ENCODE results near the gene EPHA2.
A peak's percentile ranks its signal among the peaks of the same experiment; 100 is the strongest.
"Not testable (repeated sequence)": the region's sequence is repeated elsewhere in the genome, so short reads cannot be mapped to it uniquely, and the experiment has no call there.

EPHA2 gene

GRCh38 chr1:16170283-16170673 lies 14.4 kb upstream of the EPHA2 start:
- no peak for ATAC-seq (replicated peaks; ENCODE audit: extremely low read depth, poor library complexity, severe bottlenecking)
- DNase-seq (ENCODE audit: low spot score in 2 of 2), result no peak
- Mint-ChIP-seq H3K4me1 (peaks cover 21% of the 10 kb centered on the region), H3K9me3 (no peaks in the 10 kb centered on the region), H3K27ac (ENCODE audit: low read depth) (no peak overlapping the region), H3K4me3 (no peak overlapping the region), H3K27me3 (no peaks in the 10 kb centered on the region), H3K36me3 (ENCODE audit: insufficient read depth) (peaks cover 5% of the 10 kb centered on the region)

GRCh38 chr1:16168622-16169360 lies 12.9 kb upstream of the EPHA2 start:
- H3K27me3 Mint-ChIP-seq, result no peaks in the 10 kb centered on the region
- H3K4me1 Mint-ChIP-seq, result peaks cover 34% of the 10 kb centered on the region
- H3K36me3 Mint-ChIP-seq (ENCODE audit: insufficient read depth), result peaks cover 5% of the 10 kb centered on the region
- peak; percentile 33 for ATAC-seq (replicated peaks; ENCODE audit: extremely low read depth, poor library complexity, severe bottlenecking)
- H3K4me3 Mint-ChIP-seq, result peak overlapping the region; percentile 69
- DNase-seq (ENCODE audit: low spot score in 2 of 2), result no peak
- H3K27ac Mint-ChIP-seq (ENCODE audit: low read depth), result peak overlapping the region; percentile 74
- no peaks in the 10 kb centered on the region for H3K9me3 Mint-ChIP-seq

- H3K27ac Mint-ChIP-seq (ENCODE audit: low read depth), result peak overlapping the region; percentile 74
- not testable (repeated sequence) for DNase-seq (ENCODE audit: low spot score in 2 of 2); ATAC-seq (replicated peaks; ENCODE audit: extremely low read depth, poor library complexity, severe bottlenecking); H3K9me3 Mint-ChIP-seq; H3K27me3 Mint-ChIP-seq; H3K36me3 Mint-ChIP-seq (ENCODE audit: insufficient read depth)
- peaks cover 37% of the 10 kb centered on the region for H3K4me1 Mint-ChIP-seq
- peak overlapping the region; percentile 69 for H3K4me3 Mint-ChIP-seq
These were observed 12.3 kb upstream of the EPHA2 start for GRCh38 chr1:16168144-16168495.

GRCh38 chr1:16167331-16168143 lies 11.7 kb upstream of the EPHA2 start:
- Mint-ChIP-seq H3K4me3 (peak overlapping the region; percentile 69), H3K27me3 (no peaks in the 10 kb centered on the region), H3K9me3 (no peaks in the 10 kb centered on the region), H3K4me1 (peaks cover 43% of the 10 kb centered on the region), H3K36me3 (ENCODE audit: insufficient read depth) (peaks cover 5% of the 10 kb centered on the region), H3K27ac (ENCODE audit: low read depth) (peak overlapping the region; percentile 74)
- DNase-seq (ENCODE audit: low spot score in 2 of 2) (peak; percentile 40 to 72), ATAC-seq (replicated peaks; ENCODE audit: extremely low read depth, poor library complexity, severe bottlenecking) (peak; percentile 92)

GRCh38 chr1:16166117-16166516 lies 10.2 kb upstream of the EPHA2 start:
- no peak overlapping the region for H3K4me3 Mint-ChIP-seq
- peaks cover 56% of the 10 kb centered on the region for H3K4me1 Mint-ChIP-seq
- no peaks in the 10 kb centered on the region for H3K27me3 Mint-ChIP-seq
- H3K9me3 Mint-ChIP-seq, result no peaks in the 10 kb centered on the region
- ATAC-seq (replicated peaks; ENCODE audit: extremely low read depth, poor library complexity, severe bottlenecking) (no peak), DNase-seq (ENCODE audit: low spot score in 2 of 2) (no peak)
- H3K27ac Mint-ChIP-seq (ENCODE audit: low read depth), result peak overlapping the region; percentile 69
- peaks cover 5% of the 10 kb centered on the region for H3K36me3 Mint-ChIP-seq (ENCODE audit: insufficient read depth)

- Mint-ChIP-seq H3K9me3 (no peaks in the 10 kb centered on the region), H3K4me3 (no peak overlapping the region), H3K27ac (ENCODE audit: low read depth) (peak overlapping the region; percentile 69), H3K27me3 (no peaks in the 10 kb centered on the region), H3K4me1 (peaks cover 56% of the 10 kb centered on the region), H3K36me3 (ENCODE audit: insufficient read depth) (peaks cover 7% of the 10 kb centered on the region)
- no peak for DNase-seq (ENCODE audit: low spot score in 2 of 2)
- no peak for ATAC-seq (replicated peaks; ENCODE audit: extremely low read depth, poor library complexity, severe bottlenecking)
These were observed 9.7 kb upstream of the EPHA2 start for GRCh38 chr1:16165548-16165947.

GRCh38 chr1:16165073-16165364 lies 9.2 kb upstream of the EPHA2 start:
- Mint-ChIP-seq H3K27ac (ENCODE audit: low read depth) (peak overlapping the region; percentile 69), H3K4me3 (peak overlapping the region; percentile 23), H3K4me1 (peaks cover 56% of the 10 kb centered on the region), H3K9me3 (no peaks in the 10 kb centered on the region), H3K27me3 (no peaks in the 10 kb centered on the region), H3K36me3 (ENCODE audit: insufficient read depth) (peaks cover 7% of the 10 kb centered on the region)
- DNase-seq (ENCODE audit: low spot score in 2 of 2), result no peak
- no peak for ATAC-seq (replicated peaks; ENCODE audit: extremely low read depth, poor library complexity, severe bottlenecking)

- H3K36me3 Mint-ChIP-seq (ENCODE audit: insufficient read depth), result peaks cover 7% of the 10 kb centered on the region
- H3K27me3 Mint-ChIP-seq, result no peaks in the 10 kb centered on the region
- H3K27ac Mint-ChIP-seq (ENCODE audit: low read depth), result peak overlapping the region; percentile 69
- DNase-seq (ENCODE audit: low spot score in 2 of 2) (no peak), ATAC-seq (replicated peaks; ENCODE audit: extremely low read depth, poor library complexity, severe bottlenecking) (no peak)
- peaks cover 55% of the 10 kb centered on the region for H3K4me1 Mint-ChIP-seq
- peak overlapping the region; percentile 23 for H3K4me3 Mint-ChIP-seq
- H3K9me3 Mint-ChIP-seq, result no peaks in the 10 kb centered on the region
These were observed 8.6 kb upstream of the EPHA2 start for GRCh38 chr1:16164213-16165072.

GRCh38 chr1:16163608-16164212 lies 7.8 kb upstream of the EPHA2 start:
- Mint-ChIP-seq H3K27ac (ENCODE audit: low read depth) (peak overlapping the region; percentile 69), H3K4me1 (peaks cover 52% of the 10 kb centered on the region), H3K4me3 (peak overlapping the region; percentile 73)
- H3K36me3 Mint-ChIP-seq (ENCODE audit: insufficient read depth); H3K9me3 Mint-ChIP-seq; H3K27me3 Mint-ChIP-seq; ATAC-seq (replicated peaks; ENCODE audit: extremely low read depth, poor library complexity, severe bottlenecking); DNase-seq (ENCODE audit: low spot score in 2 of 2): not testable (repeated sequence)

GRCh38 chr1:16162163-16162822 lies 6.4 kb upstream of the EPHA2 start:
- peak overlapping the region; percentile 73 for H3K4me3 Mint-ChIP-seq
- ATAC-seq (replicated peaks; ENCODE audit: extremely low read depth, poor library complexity, severe bottlenecking) (peak; percentile 61), DNase-seq (ENCODE audit: low spot score in 2 of 2) (peak in 1 of 2 donors; percentile 41)
- no peaks in the 10 kb centered on the region for H3K9me3 Mint-ChIP-seq
- H3K36me3 Mint-ChIP-seq (ENCODE audit: insufficient read depth), result peaks cover 2% of the 10 kb centered on the region
- H3K27ac Mint-ChIP-seq (ENCODE audit: low read depth), result peak overlapping the region; percentile 68
- peaks cover 61% of the 10 kb centered on the region for H3K4me1 Mint-ChIP-seq
- no peaks in the 10 kb centered on the region for H3K27me3 Mint-ChIP-seq

GRCh38 chr1:16161717-16162116 lies 5.8 kb upstream of the EPHA2 start:
- Mint-ChIP-seq H3K4me1 (peaks cover 65% of the 10 kb centered on the region), H3K9me3 (no peaks in the 10 kb centered on the region), H3K27ac (ENCODE audit: low read depth) (peak overlapping the region; percentile 68), H3K36me3 (ENCODE audit: insufficient read depth) (peaks cover 4% of the 10 kb centered on the region), H3K27me3 (no peaks in the 10 kb centered on the region), H3K4me3 (peak overlapping the region; percentile 73)
- ATAC-seq (replicated peaks; ENCODE audit: extremely low read depth, poor library complexity, severe bottlenecking) (no peak), DNase-seq (ENCODE audit: low spot score in 2 of 2) (no peak)

All from central memory CD8-positive, alpha-beta T cell (primary cell).